HG03025 (cell line): ENCODE results near the gene ECPAS.
"Not testable (repeated sequence)": the region's sequence is repeated elsewhere in the genome, so short reads cannot be mapped to it uniquely, and the experiment has no call there.

Experiments
- ATAC-seq: cut with Tn5 transposase; IDR thresholded peaks from one replicate; pipeline ENCODE4 v1.9.1; 2021; ENCODE audit warnings: mild to moderate bottlenecking, moderate library complexity; ENCODE audit not compliant: unreplicated experiment, low FRiP score

ECPAS gene

GRCh38 chr9:111475195-111475594 lies 9.0 kb downstream of the ECPAS start:
- no peak for ATAC-seq

GRCh38 chr9:111474385-111474784 lies 9.8 kb downstream of the ECPAS start:
- no peak for ATAC-seq

- ATAC-seq: no peak
These were observed 16.3 kb downstream of the ECPAS start for GRCh38 chr9:111467778-111468367.

- ATAC-seq: no peak
These were observed 21.1 kb downstream of the ECPAS start for GRCh38 chr9:111463048-111463447.

GRCh38 chr9:111458139-111459009 lies 25.8 kb downstream of the ECPAS start:
- no peak for ATAC-seq

- ATAC-seq: no peak
These were observed 27.7 kb downstream of the ECPAS start for GRCh38 chr9:111456529-111456928.

- no peak for ATAC-seq
These were observed 28.5 kb downstream of the ECPAS start for GRCh38 chr9:111455638-111456037.

- ATAC-seq: no peak
These were observed 29.4 kb downstream of the ECPAS start for GRCh38 chr9:111454751-111455150.

GRCh38 chr9:111451570-111451969 lies 32.6 kb downstream of the ECPAS start:
- no peak for ATAC-seq

- no peak for ATAC-seq
These were observed 34.1 kb downstream of the ECPAS start for GRCh38 chr9:111450124-111450523.

GRCh38 chr9:111449705-111450104 lies 34.5 kb downstream of the ECPAS start:
- ATAC-seq: no peak

GRCh38 chr9:111445799-111446198 lies 38.4 kb downstream of the ECPAS start:
- ATAC-seq: not testable (repeated sequence)

GRCh38 chr9:111443454-111443853 lies 40.7 kb downstream of the ECPAS start:
- ATAC-seq: no peak

GRCh38 chr9:111442360-111443027 lies 41.7 kb downstream of the ECPAS start:
- ATAC-seq: no peak

GRCh38 chr9:111440226-111440625 lies 44.0 kb downstream of the ECPAS start:
- no peak for ATAC-seq

- no peak for ATAC-seq
These were observed 45.5 kb downstream of the ECPAS start for GRCh38 chr9:111438541-111439235.

GRCh38 chr9:111436571-111436970 lies 47.6 kb downstream of the ECPAS start:
- no peak for ATAC-seq

- ATAC-seq: no peak
These were observed 51.1 kb downstream of the ECPAS start for GRCh38 chr9:111433082-111433481.

GRCh38 chr9:111431684-111432083 lies 52.5 kb downstream of the ECPAS start:
- ATAC-seq: no peak

GRCh38 chr9:111429175-111429574 lies 55.0 kb downstream of the ECPAS start:
- no peak for ATAC-seq

GRCh38 chr9:111427186-111427585 lies 57.0 kb downstream of the ECPAS start:
- no peak for ATAC-seq
